Large intestine (tissue), 3 donors: Measurements from ENCODE around the gene CCNQ. TPM values are rescaled to one million over a fixed set of nuclear protein-coding genes. Genes with fewer than 3 reads are reported as not detected.

Source experiments
- DNase-seq, 2 donors: peaks; one replicate each; pipeline versions ENCODE4 v3.0.0 to v3.0.0-alpha.2; 2013
- H3K27ac ChIP-seq: one replicate; pipeline ENCODE4 v1.5.1; 2013; ENCODE audit warnings: low read length
- H3K27me3 ChIP-seq: 2 replicates; pipeline ENCODE4 v1.6.1; 2013; ENCODE audit warnings: low read length; ENCODE audit not compliant: control insufficient read depth, insufficient read depth
- H3K36me3 ChIP-seq: 2 replicates; pipeline ENCODE4 v1.6.1; 2013; ENCODE audit warnings: low read length; ENCODE audit not compliant: control insufficient read depth, insufficient read depth
- H3K4me1 ChIP-seq: one replicate; pipeline ENCODE4 v1.6.1; 2013; ENCODE audit warnings: low read length; ENCODE audit not compliant: control insufficient read depth, insufficient read depth
- H3K4me3 ChIP-seq: one replicate; pipeline ENCODE4 v1.5.1; 2013; ENCODE audit warnings: low read length
- H3K9me3 ChIP-seq: one replicate; pipeline ENCODE4 v1.6.1; 2013; ENCODE audit warnings: mild to moderate bottlenecking, low read depth, low read length, moderate library complexity; ENCODE audit not compliant: control insufficient read depth
- WGBS: methylation state at CpG from one replicate; pipeline ENCODE4 v1.1.5; 2013; ENCODE audit warnings: low lambda C conversion rate; ENCODE audit not compliant: insufficient coverage; 5-methylcytosine and 5-hydroxymethylcytosine counted together
- polyA plus RNA-seq: library from polyadenylated mRNA; unstranded; fragments of 120-200 nt; gene quantifications from one replicate; pipeline ENCODE4 v1.2.1, GENCODE V29; 2013

CCNQ gene
- polyA plus RNA-seq, 1 donor, result 15.9 TPM

DNA sequence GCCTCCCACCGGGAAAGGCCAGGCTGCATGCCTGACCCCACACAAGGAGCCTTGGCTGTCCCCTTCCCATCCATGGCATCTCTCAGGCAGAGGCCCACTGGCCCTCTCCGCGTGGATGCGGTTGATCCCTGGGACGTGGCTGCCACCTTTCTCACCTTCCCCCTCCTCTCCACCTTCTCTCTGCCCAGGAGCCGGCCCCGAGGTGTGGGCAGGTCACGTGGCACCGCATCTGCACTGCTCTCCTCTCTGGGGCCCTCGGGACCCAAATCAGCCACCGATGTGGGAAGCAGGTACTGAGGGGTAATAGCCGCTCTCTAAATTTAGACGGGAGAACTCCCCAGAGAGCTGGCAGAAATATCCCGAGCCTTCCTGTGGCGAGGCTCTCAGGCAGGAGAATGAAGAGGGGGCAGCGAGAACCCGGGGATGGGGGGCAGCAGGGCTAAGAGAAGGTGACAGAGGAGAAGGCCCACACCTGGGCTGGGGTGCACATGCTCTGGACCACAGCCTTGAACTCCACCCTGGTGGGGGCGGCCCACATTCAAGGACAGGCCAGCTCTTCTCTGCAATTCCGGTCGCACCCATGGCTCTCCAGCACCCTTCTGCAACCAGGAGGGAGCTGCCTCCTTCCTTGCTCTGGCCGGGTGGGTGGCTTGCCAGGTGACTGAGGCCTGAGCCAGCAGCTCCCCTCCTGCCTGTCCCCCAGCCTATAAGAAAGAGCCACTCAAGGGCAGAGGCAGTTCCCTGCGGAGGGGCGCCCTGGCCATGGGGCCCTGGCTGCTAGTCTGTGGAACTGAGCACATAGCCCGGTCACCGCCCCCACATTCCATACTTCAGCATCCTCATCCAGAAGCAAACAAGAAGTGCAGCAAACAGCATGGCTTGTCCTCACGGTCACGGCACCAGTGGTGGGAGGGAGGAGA is 38.4 kb upstream of the CCNQ start:
- DNase-seq, result no peak

DNA sequence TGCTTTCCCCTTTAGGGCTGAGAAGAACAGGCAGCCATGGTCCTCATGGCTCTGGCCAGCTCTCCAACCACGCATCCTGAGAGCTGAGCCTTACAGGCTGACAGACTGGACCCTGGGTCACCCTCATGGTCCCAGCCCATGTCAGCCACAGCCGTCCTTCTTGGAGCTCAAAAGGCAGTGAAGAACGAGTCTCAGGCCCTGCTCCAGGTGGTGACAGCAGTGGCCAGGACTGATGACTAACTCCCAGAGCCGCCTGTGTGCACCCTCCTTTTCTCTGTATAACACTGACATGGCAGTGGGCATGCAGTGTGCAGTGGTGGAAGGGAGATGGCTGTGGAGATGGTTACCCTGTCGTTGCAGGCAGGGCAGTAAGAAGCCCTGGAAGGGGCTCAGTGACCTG is 37.8 kb upstream of the CCNQ start:
- Histone ChIP-seq H3K27ac (no peak overlapping the region), H3K36me3 (no peaks in the 10 kb centered on the region), H3K4me3 (no peak overlapping the region), H3K9me3 (no peaks in the 10 kb centered on the region), H3K27me3 (peaks cover 9% of the 10 kb centered on the region), H3K4me1 (peaks cover 12% of the 10 kb centered on the region)
- WGBS, result no CpG with 5 or more reads among the region's 5 CpGs
- no peak for DNase-seq

More for the DNA sequence above, 38.4 kb upstream of the CCNQ start:
- no CpG with 5 or more reads among the region's 27 CpGs for WGBS
- H3K9me3 ChIP-seq, result no peaks in the 10 kb centered on the region
- no peak overlapping the region for H3K4me3 ChIP-seq
- H3K36me3 ChIP-seq, result no peaks in the 10 kb centered on the region
- H3K27ac ChIP-seq, result no peak overlapping the region
- H3K27me3 ChIP-seq, result peaks cover 12% of the 10 kb centered on the region
- H3K4me1 ChIP-seq, result peaks cover 15% of the 10 kb centered on the region

DNA sequence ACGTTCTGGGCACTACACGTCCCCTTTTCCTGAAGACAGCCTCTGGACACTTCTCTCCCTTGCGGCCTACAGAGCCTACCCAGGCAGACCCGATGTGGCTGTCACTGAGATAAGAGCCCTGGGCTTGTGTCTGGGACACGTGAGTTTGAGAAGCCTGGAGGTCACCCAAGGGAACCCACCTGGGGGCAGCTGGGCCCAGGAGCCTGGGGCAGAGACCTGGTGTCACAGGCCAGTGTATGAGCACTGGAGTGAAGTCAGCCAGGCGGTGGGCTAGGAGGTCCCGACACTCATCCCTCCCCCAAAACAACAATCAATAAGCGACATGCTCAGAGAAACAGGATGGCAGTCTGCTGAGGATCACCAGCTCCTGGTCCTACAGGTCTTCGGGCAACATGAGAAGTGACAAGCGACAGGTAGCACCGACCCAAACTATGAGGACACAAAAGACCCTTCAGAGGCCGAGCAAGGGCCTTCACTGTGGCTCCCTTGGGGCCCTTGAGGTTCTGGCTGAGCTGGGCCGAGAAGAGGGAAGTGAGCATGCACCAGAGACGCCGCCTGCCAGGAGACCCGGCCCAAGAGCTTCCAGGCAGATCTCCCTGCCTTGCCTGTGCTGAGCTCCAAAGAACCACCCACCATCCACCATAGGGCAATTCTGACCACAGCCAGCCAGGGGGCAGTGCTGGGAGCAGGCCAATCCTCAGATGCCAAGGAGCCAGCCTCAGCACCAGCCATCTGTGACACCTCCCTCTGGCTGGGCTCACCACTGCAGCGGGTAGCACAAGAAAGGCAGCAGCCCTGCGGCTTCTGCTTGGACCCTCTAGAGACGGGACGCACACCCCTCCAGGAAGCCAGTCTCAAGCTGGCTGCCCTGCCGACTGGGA is 37.1 kb upstream of the CCNQ start:
- DNase-seq, result no peak
- H3K36me3 ChIP-seq, result no peaks in the 10 kb centered on the region
- H3K9me3 ChIP-seq, result no peaks in the 10 kb centered on the region
- peaks cover 2% of the 10 kb centered on the region for H3K27me3 ChIP-seq
- H3K4me3 ChIP-seq, result no peak overlapping the region
- peaks cover 12% of the 10 kb centered on the region for H3K4me1 ChIP-seq
- H3K27ac ChIP-seq, result no peak overlapping the region
- WGBS, result no CpG with 5 or more reads among the region's 21 CpGs

DNA sequence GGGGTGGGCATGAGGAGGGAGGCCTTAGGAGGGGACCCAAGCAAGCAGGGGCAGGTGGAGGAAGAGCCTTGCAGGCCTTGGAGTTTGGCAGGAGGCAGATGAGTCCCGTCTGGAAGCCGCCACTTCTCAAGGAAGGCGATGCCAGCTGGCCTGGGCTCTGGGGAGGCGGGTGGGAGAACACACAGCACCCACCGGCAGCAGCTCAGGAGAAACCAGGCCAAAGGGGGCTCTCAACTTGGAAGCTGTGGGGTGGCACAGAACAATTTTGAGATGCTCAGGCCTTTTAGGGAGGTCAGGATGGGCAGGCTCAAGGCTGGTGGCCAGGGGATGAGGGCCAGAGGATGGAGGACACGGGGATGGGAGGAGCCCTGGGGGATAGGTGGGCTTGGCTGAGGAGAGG is 36.4 kb upstream of the CCNQ start:
- Histone ChIP-seq H3K27ac (no peak overlapping the region), H3K9me3 (no peaks in the 10 kb centered on the region), H3K4me3 (no peak overlapping the region), H3K27me3 (no peaks in the 10 kb centered on the region), H3K4me1 (peaks cover 12% of the 10 kb centered on the region), H3K36me3 (no peaks in the 10 kb centered on the region)
- DNase-seq, result no peak
- no CpG with 5 or more reads among the region's 6 CpGs for WGBS

DNA sequence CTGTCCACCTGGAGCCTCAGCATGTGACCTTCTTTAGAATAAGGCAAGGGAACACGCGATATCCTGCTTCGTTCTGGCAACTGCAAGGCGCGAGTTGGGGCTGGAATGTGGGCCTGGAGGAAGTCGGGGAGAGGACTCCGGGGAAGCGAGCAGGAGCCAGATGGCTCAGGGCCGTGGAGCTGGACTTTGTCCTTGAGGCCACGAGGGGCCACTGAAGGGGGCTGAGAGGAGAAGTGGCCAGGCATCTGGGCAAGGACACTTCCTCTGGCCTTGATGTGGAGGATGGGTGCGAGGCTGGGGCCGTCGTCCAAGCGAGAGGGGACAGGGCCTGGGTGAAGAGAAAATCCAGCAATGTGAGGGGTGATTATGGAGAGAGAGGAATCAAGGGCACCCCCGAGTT is 35.9 kb upstream of the CCNQ start:
- Histone ChIP-seq H3K4me3 (no peak overlapping the region), H3K27me3 (no peaks in the 10 kb centered on the region), H3K9me3 (no peaks in the 10 kb centered on the region), H3K27ac (no peak overlapping the region), H3K36me3 (no peaks in the 10 kb centered on the region), H3K4me1 (peaks cover 12% of the 10 kb centered on the region)
- no CpG with 5 or more reads among the region's 15 CpGs for WGBS
- peak in 1 of 2 donors; percentile 42 for DNase-seq

DNA sequence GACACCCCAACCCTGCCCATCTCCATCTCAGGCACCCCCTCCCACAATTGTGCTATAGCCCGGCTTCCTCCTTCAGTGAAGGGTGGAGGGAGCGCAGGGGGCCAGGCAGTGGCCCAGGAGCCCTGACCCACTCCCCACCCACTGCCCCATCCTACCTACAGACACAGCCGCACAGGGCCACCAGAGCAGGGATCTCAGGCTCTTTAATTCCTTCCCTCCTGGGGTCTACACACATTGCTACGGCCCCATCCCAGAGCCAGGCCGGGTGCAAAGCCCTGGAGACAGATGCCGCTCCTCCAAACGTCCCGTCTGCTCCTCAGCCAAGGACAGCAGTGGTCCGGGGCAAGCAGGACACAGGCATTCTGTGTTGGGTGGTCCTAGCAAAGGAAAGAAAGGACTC is 35.3 kb upstream of the CCNQ start:
- H3K9me3 ChIP-seq, result no peaks in the 10 kb centered on the region
- no peak overlapping the region for H3K4me3 ChIP-seq
- no peaks in the 10 kb centered on the region for H3K36me3 ChIP-seq
- peaks cover 12% of the 10 kb centered on the region for H3K4me1 ChIP-seq
- no peak for DNase-seq
- no peak overlapping the region for H3K27ac ChIP-seq
- no peaks in the 10 kb centered on the region for H3K27me3 ChIP-seq
- WGBS, result no CpG with 5 or more reads among the region's 9 CpGs

DNA sequence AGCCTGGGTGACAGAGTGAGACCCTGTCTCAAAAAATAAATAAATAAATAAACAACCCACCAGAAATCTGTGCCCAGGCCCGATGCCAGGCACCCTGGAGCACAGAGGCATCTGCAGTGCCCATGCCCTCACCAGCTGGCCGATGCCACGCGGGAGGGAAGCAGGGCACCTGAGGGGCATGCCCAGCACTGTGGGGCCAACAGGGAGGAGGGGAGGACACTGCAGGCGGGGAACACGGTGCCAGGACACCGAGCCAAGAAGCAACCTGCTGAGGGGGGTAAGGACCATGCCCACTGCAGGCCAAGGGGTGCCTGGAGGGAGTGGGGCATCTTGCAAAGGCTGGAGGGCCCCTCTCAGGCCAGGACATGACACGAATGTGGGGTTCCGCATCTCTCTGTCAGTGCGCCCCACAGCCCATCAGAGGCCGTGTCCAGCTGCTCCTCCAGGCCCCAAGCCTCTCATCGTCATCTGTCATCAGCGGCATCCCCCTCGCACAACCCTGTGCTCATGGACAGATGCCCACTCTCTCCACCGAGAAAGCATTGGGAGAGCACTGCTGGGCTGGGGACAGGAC is 34.8 kb upstream of the CCNQ start:
- Histone ChIP-seq H3K4me3 (no peak overlapping the region), H3K36me3 (no peaks in the 10 kb centered on the region), H3K4me1 (peaks cover 12% of the 10 kb centered on the region), H3K27me3 (no peaks in the 10 kb centered on the region), H3K27ac (no peak overlapping the region), H3K9me3 (no peaks in the 10 kb centered on the region)
- DNase-seq, result no peak
- WGBS, result no CpG with 5 or more reads among the region's 15 CpGs

DNA sequence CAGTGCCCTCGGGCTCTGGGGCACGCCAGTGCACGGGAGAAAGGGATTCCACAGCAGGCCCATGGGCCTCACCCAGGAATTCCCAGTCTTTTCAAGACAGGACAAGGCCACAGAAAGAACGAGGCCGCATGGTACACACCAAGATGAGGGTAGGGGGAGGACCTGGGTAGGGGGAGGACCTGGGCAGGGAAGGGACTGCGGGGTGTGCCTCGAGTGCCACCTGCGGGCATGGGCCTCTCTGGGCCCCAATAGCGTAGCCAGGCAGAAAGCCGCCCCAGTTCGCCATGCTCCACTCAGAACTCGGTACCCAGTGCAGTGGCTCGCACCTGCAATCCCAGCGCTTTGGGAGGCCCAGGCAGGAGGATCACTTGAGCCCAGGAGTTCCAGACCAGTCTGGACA is 34.1 kb upstream of the CCNQ start:
- Histone ChIP-seq H3K27ac (no peak overlapping the region), H3K9me3 (no peaks in the 10 kb centered on the region), H3K36me3 (no peaks in the 10 kb centered on the region), H3K27me3 (no peaks in the 10 kb centered on the region), H3K4me3 (no peak overlapping the region), H3K4me1 (peaks cover 18% of the 10 kb centered on the region)
- no peak for DNase-seq
- no CpG with 5 or more reads among the region's 14 CpGs for WGBS

DNA sequence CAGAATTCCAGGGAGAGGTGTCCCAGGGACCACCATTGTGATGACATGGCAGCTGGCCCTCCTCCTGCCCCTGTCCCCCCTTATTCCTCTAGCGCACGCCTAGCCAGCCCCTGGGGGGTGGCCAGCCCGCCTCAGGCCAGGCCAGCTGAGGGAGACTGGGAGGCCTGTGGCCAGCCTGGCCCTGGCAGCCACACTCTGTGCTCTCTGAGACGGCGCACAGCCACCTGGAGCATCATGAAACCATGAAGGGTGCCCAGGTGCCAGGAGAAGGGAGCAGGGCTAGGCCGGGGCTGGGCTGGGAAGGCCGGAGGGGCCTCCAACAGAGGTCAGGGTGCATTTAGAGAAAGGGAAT is 33.6 kb upstream of the CCNQ start:
- no peaks in the 10 kb centered on the region for H3K9me3 ChIP-seq
- peaks cover 22% of the 10 kb centered on the region for H3K4me1 ChIP-seq
- no peaks in the 10 kb centered on the region for H3K36me3 ChIP-seq
- no CpG with 5 or more reads among the region's 7 CpGs for WGBS
- no peak for DNase-seq
- H3K4me3 ChIP-seq, result no peak overlapping the region
- no peak overlapping the region for H3K27ac ChIP-seq
- H3K27me3 ChIP-seq, result no peaks in the 10 kb centered on the region

DNA sequence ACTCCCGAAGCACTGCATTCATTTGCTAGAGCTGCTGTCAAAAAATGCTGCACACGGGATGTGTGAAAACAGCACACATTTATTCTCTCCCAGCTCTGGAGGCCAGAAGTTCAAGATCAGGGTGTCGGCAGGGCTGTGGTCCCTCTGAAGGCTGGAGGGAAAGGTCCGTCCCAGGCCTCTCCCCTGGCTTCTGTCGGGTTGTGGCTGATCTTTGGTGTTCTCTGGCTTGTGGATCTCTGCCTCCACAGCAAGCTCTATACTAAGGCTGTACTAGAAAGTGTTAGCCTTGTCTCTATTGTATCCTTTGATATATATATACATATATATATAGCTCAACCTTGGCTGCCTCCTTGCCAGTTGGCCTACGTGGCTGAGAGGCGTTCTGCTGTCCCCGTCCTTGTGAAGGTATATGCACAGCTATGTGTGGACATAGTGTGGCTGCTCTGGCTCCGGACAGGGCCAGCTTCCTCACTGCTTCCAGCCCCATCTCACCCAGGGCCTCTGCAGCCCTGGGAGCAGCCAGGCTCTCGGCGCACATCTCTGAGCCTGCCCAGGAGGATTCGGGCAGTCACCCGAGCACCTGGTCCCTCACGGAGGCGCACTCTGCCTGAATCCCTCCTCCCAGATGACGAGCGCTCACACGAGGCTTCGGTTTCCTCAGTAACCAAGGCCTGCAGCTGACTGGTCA is 33.1 kb upstream of the CCNQ start:
- no peaks in the 10 kb centered on the region for H3K27me3 ChIP-seq
- no peak for DNase-seq

More for the DNA sequence above, 33.1 kb upstream of the CCNQ start:
- Histone ChIP-seq H3K27ac (no peak overlapping the region), H3K4me1 (peaks cover 25% of the 10 kb centered on the region), H3K36me3 (no peaks in the 10 kb centered on the region), H3K4me3 (no peak overlapping the region), H3K9me3 (no peaks in the 10 kb centered on the region)
- WGBS, result no CpG with 5 or more reads among the region's 19 CpGs
